IPS-18a (cell line): ENCODE measurements around the gene CFAP119.
"Not testable (repeated sequence)": the region's sequence is repeated elsewhere in the genome, so short reads cannot be mapped to it uniquely, and the experiment has no call there.

Experiments
- H3K27ac ChIP-seq: one replicate; pipeline ENCODE4 v1.5.1; 2013; ENCODE audit warnings: low read length
- H3K27me3 ChIP-seq: one replicate; pipeline ENCODE4 v1.6.1; 2013; ENCODE audit warnings: mild to moderate bottlenecking, low read length; ENCODE audit not compliant: control insufficient read depth, insufficient read depth
- H3K36me3 ChIP-seq: one replicate; pipeline ENCODE4 v1.6.1; 2013; ENCODE audit warnings: low read depth, low read length; ENCODE audit not compliant: control insufficient read depth
- H3K4me1 ChIP-seq: one replicate; pipeline ENCODE4 v1.6.1; 2013; ENCODE audit warnings: low read depth, low read length; ENCODE audit not compliant: control insufficient read depth
- H3K4me3 ChIP-seq: one replicate; pipeline ENCODE4 v1.5.1; 2013; ENCODE audit warnings: low read length
- H3K9ac ChIP-seq: one replicate; pipeline ENCODE4 v1.6.1; 2013; ENCODE audit warnings: mild to moderate bottlenecking, low read length, moderate library complexity
- H3K9me3 ChIP-seq: one replicate; pipeline ENCODE4 v1.6.1; 2013; ENCODE audit warnings: low read depth, low read length; ENCODE audit not compliant: control insufficient read depth

Gene CFAP119

DNA sequence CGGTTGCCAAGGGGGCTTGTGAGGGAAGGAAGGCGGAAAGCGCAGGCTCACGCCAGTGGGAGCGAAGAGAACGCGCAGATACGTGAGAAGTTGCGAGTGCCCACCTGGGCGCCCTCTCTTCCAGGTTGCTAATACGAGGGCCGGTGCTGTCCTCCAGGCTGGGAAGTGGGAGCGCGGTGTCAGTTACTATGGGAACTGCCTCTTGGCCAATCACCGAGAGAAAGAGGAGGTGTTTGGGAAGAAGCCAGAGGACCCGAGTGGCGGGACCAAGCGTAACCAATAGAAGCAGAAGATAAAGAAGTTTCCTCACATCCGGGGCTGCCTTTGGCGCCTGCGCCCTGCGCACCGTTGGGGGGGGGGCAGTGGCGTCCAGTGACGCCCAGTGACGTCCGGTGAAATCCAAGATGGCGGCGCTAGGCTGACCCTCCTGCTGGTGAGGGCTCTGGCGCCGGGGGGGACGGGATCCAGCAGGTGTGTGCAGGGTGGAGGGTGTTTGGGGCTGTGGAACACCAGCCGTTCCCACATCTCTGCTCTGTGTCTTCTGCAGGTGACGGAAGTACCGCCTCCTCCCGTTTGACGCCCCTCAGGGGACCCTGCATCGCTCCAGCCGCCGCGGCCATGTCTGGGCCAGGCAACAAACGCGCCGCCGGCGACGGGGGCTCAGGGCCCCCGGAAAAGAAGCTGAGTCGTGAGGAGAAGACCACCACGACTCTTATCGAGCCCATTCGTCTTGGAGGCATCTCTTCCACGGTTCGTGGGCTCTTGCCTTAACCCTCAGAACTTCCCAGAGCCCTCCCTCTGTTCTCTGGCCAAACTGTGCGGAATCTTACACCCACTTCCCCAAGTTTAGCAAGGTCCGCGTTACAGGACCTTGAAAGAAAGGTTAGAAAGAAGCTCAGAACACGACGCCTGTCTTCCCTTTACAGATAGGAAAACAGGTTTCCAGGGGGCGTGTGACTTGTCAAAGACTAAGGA lies at the start of gene CFAP119, which contains the start of gene RNF40:
Gene CFAP119 (minus strand): TSS at position 135 of the 975 bp plus-strand sequence. CDS start 314 bp downstream, outside the sequence.
Gene RNF40 (plus strand): TSS at position 395 of the 975 bp plus-strand sequence. CDS start 224 bp downstream, at position 619.
- Histone ChIP-seq H3K4me1 (no peaks in the 10 kb centered on the region), H3K4me3 (peak within 1 kb of the TSS; percentile 88), H3K9me3 (no peaks in the 10 kb centered on the region), H3K27me3 (no peaks in the 10 kb centered on the region), H3K36me3 (peaks cover 41% of the 10 kb centered on the region), H3K9ac (peak within 1 kb of the TSS; percentile 72), H3K27ac (peak within 1 kb of the TSS; percentile 63)

DNA sequence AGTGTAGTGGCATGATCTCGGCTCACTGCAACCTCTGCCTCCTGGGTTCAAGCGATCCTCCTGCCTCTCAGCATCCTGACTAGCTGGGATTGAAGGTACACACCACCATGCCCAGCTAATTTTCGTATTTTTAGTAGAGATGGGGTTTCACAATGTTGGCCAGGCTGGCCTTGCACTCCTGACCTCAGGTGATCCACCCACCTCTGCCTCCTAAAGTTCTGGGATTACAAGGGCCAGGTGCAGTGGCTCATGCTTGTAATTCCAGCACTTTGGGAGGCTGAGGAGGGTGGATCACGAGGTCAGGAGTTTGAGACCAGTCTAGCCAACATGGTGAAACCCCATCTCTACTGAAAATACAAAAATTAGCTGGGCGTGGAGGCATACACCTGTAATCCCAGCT lies 47.8 kb upstream of the CFAP119 start:
- not testable (repeated sequence) for H3K4me3 ChIP-seq, H3K9me3 ChIP-seq, H3K27ac ChIP-seq, H3K36me3 ChIP-seq, H3K9ac ChIP-seq, H3K4me1 ChIP-seq
- H3K27me3 ChIP-seq, result peaks cover 44% of the 10 kb centered on the region

DNA sequence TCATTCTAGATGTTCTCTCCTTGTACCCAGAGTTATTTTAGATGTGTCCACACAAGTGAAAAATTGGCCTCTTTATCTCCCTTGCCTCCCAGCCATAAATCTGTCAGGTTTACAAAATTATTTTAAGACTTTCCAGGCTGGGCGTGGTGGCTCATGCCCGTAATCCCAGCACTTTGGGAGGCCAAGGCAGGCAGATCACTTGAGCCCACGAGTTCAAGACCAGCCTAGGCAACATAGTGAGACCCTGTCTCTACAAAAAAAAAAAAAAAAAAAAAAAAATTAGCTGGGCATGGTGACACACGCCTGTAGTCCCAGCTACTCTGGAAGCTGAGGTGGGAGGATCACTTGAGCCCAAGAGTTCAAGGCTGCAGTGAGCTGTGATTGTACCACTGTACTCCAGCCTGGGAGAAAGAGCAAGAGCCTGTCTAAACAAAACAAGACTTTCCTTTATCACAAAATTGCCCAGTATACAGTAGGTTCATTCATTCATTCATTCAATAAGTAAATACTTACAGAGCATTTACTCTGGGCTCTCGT lies 47.1 kb upstream of the CFAP119 start:
- not testable (repeated sequence) for H3K36me3 ChIP-seq, H3K9ac ChIP-seq, H3K9me3 ChIP-seq, H3K4me3 ChIP-seq, H3K27ac ChIP-seq, H3K4me1 ChIP-seq
- H3K27me3 ChIP-seq, result peaks cover 46% of the 10 kb centered on the region

DNA sequence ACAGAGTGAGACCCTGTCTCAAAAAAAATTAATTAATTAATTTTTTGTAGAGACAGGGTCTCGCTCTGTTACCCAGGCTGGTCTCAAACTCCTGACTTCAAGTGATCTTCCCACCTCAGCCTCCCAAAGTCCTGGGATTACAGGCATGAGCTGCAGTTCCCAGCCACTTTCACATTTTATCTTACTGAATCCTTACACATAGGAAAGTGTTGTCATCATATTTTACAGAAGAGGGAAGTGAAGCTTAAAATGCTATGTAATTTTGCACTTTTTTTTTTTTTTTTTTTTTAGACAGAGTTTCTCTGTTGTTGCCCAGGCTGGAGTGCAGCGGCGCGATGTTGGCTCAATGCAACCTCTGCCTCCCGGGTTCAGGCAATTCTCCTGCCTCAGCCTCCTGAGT lies 46.3 kb upstream of the CFAP119 start:
- Histone ChIP-seq H3K27me3 (peaks cover 46% of the 10 kb centered on the region), H3K4me1 (peaks cover 6% of the 10 kb centered on the region), H3K4me3 (no peak overlapping the region), H3K9ac (no peak overlapping the region), H3K27ac (no peak overlapping the region), H3K9me3 (no peaks in the 10 kb centered on the region), H3K36me3 (no peaks in the 10 kb centered on the region)

DNA sequence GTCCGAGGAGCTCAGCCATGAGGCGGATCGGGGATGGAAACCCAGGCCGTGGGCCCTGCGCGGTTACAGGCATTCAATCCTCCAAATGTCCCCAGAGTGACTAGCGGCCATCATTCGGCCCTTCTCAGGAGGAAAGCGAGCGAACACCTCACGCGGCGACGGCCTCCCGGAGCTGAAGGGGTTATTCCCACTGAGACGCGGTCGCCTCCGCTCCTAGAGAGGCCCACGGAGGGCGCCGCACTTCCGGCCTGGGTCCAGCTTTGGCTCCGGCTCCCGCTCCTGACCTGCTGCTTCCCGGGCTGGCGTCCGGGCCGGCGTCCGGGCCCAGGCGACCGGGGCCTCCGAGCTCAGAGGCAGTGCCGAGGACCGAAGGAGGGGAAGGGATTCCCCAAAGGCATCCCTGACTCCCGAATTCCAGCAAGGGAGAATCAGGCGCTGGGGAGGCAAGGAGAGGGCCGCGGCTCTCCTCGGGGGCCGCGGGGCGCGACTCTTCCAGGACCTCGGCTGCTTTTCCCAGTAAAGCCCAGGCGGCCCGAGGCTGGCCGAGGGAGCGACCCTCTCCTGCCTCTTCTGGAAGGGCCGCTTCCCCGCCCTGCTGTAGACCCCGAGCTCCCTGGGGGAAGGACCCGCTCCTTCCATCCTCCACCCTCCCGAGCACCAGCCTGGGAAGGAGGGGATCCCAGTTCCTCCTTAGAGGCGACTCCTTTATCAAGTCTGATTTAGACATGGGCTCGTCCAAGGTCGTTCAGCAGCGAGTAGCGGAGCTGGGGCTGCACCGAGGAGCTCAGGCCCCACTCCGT lies 43.7 kb upstream of the CFAP119 start:
- H3K36me3 ChIP-seq, result no peaks in the 10 kb centered on the region
- H3K27ac ChIP-seq, result no peak overlapping the region
- peaks cover 6% of the 10 kb centered on the region for H3K4me1 ChIP-seq
- no peaks in the 10 kb centered on the region for H3K9me3 ChIP-seq
- peak overlapping the region; percentile 72 for H3K9ac ChIP-seq
- peaks cover 51% of the 10 kb centered on the region for H3K27me3 ChIP-seq
- peak overlapping the region; percentile 85 for H3K4me3 ChIP-seq

DNA sequence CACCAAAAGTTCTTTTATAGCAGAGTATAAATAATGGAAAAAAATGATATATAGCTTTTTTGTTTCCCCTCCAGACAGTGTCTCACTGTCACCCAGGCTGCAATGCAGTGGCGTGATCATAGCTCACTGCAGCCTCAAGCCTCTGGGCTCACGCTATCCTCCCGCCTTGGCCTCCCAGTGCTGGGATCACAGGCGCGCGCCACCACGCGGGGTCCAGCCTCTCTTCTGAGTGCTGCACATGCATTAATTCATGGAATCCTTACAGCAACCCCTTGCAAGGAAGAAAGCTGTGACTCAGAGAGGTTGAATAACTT lies 43.2 kb upstream of the CFAP119 start:
- Histone ChIP-seq H3K36me3 (no peaks in the 10 kb centered on the region), H3K9me3 (no peaks in the 10 kb centered on the region), H3K9ac (peak overlapping the region; percentile 72), H3K4me1 (peaks cover 6% of the 10 kb centered on the region), H3K27ac (no peak overlapping the region), H3K4me3 (peak overlapping the region; percentile 85), H3K27me3 (peaks cover 51% of the 10 kb centered on the region)

DNA sequence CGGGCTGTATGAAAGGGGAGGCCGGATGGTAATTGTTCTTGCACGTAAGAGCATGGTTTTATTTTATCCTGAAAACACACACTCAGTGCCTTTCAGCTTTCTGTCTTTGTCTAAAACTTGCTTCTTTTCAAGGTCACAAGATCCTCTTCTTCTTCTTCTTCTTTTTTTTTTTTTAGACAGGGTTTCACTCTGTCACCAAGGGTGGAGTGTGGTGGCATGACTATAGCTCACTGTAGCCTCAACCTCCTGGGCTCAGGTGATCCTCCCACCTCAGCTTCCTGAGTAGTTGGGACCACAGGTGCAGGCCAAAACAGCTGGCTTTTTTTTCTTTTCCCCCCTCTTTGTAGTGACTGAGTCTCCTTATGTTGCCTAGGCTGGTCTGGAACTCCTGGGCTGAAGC lies 41.1 kb upstream of the CFAP119 start:
- Histone ChIP-seq H3K36me3 (no peaks in the 10 kb centered on the region), H3K27ac (no peak overlapping the region), H3K9ac (no peak overlapping the region), H3K9me3 (no peaks in the 10 kb centered on the region), H3K4me1 (peaks cover 6% of the 10 kb centered on the region), H3K27me3 (peaks cover 42% of the 10 kb centered on the region), H3K4me3 (no peak overlapping the region)

DNA sequence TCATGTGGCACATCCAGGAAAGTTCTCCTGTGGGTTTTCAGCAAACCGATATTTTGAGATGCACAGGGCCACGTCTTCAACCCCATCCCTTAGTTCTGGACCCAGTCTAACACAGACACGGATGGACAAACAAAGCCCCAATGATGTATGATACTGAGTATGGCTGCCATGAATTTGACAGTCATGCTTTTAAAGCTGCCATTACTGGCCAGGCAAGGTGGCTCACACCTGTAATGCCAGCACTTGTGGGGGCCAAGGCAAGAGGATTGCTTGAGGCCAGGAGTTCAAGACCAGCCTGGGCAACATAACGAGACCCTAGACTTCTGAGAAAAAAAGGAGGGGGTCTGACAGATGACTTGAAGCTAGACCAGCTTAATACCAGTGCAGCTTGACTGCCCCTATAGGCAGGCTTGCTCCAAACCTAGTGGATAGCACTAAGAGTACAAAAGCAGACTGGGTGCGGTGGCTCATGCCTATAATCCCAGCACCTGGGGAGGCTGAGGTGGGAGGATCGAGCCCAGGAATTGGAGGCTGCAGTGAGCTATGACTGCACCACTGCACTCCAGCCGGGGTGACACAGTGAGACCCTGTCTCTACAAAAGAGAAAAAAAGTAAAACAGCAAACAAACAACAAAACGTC lies 35.9 kb upstream of the CFAP119 start:
- Histone ChIP-seq H3K9ac (no peak overlapping the region), H3K4me1 (no peaks in the 10 kb centered on the region), H3K9me3 (no peaks in the 10 kb centered on the region), H3K36me3 (no peaks in the 10 kb centered on the region), H3K27ac (no peak overlapping the region), H3K27me3 (peaks cover 7% of the 10 kb centered on the region), H3K4me3 (no peak overlapping the region)

DNA sequence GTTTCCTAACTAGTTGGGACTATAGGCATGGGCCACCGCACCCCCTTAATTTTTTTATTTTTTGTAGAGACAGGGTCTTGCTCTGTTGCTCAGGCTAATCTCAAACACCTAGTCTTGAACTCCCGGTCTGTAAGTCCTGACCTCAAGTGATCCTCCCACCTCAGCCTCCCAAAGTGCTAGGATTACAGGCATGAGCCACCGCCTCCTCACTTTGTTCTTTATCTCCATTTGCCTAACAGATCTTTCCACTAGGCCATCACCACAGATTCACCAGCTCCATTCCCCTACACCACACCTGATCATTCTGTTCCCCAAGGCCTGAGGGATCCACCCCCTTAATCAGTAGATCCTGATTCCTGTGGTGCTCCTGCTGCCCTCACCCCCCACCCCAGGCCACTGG lies 32.8 kb upstream of the CFAP119 start:
- H3K4me3 ChIP-seq, result no peak overlapping the region
- H3K9me3 ChIP-seq, result no peaks in the 10 kb centered on the region
- no peaks in the 10 kb centered on the region for H3K27me3 ChIP-seq
- H3K36me3 ChIP-seq, result no peaks in the 10 kb centered on the region
- H3K4me1 ChIP-seq, result no peaks in the 10 kb centered on the region
- H3K9ac ChIP-seq, result no peak overlapping the region
- no peak overlapping the region for H3K27ac ChIP-seq

DNA sequence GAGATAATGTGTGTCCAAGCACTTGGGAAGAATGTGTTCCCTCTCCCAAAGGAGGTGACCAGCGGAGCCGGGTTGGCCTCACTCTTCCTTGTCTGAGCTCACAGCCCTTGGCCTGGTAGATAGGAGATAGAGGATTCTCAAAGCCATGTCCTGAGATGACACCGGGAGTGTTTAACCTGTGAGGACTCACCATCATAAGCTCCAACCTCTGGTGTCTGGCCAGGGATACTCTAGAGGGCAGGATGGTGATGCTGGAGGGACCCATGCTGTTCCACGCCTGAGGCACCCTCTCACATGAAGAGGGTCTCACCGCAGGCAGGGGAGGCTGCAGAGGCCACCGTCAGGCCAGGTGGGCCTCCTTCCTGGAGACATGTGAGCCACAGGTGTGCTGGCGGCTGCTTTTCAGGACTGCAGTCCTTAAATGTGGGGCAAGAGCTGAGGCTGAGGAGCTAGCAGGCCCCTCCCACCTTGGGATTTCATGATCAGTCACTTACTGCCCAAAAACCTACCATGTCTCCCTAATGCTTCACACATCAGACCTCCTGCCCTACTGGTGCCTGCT lies 31.7 kb upstream of the CFAP119 start:
- Histone ChIP-seq H3K27me3 (no peaks in the 10 kb centered on the region), H3K4me1 (no peaks in the 10 kb centered on the region), H3K36me3 (no peaks in the 10 kb centered on the region), H3K9me3 (no peaks in the 10 kb centered on the region), H3K27ac (no peak overlapping the region), H3K4me3 (no peak overlapping the region), H3K9ac (no peak overlapping the region)
